Trophoblast cell (in vitro differentiated cells and primary cell): ENCODE data around the gene TWSG1.
"Not testable (repeated sequence)": the region's sequence is repeated elsewhere in the genome, so short reads cannot be mapped to it uniquely, and the experiment has no call there.

Source experiments
- DNase-seq, 2 donors: peaks; one replicate each; pipeline ENCODE4 v3.0.0-alpha.2; 2016
- H2AFZ ChIP-seq: 2 replicates; pipeline ENCODE4 v1.6.1; 2013; ENCODE audit warnings: low read length, moderate library complexity, mild to moderate bottlenecking; ENCODE audit not compliant: insufficient read depth, poor library complexity
- H2AK5ac ChIP-seq: 2 replicates; pipeline ENCODE4 v1.6.1; 2013; ENCODE audit warnings: mild to moderate bottlenecking, low read length
- H2BK120ac ChIP-seq: 2 replicates; pipeline ENCODE4 v1.6.1; 2013; ENCODE audit warnings: low read length, mild to moderate bottlenecking, moderate library complexity; ENCODE audit not compliant: insufficient read depth, poor library complexity
- H2BK12ac ChIP-seq: 2 replicates; pipeline ENCODE4 v1.6.1; 2013; ENCODE audit warnings: mild to moderate bottlenecking, low read length, moderate library complexity
- H2BK5ac ChIP-seq: 2 replicates; pipeline ENCODE4 v1.6.1; 2013; ENCODE audit warnings: low read length, low read depth, moderate library complexity, mild to moderate bottlenecking; ENCODE audit not compliant: poor library complexity
- H3K14ac ChIP-seq: 2 replicates; pipeline ENCODE4 v1.6.1; 2013; ENCODE audit warnings: mild to moderate bottlenecking, low read length
- H3K18ac ChIP-seq: 2 replicates; pipeline ENCODE4 v1.6.1; 2013; ENCODE audit warnings: mild to moderate bottlenecking, low read length
- H3K23ac ChIP-seq: 2 replicates; pipeline ENCODE4 v1.6.1; 2013; ENCODE audit warnings: low read length
- H3K27ac ChIP-seq: 2 replicates; pipeline ENCODE4 v1.5.1; 2013; ENCODE audit warnings: low read depth, mild to moderate bottlenecking, inconsistent platforms, low read length, moderate library complexity
- H3K27me3 ChIP-seq: 2 replicates; pipeline ENCODE4 v1.6.1; 2013; ENCODE audit warnings: inconsistent platforms, mild to moderate bottlenecking, low read length, moderate library complexity; ENCODE audit not compliant: insufficient read depth
- H3K36me3 ChIP-seq, 2 experiments: 1 replicate in 1 of 2; 2 replicates in 1 of 2; pipeline ENCODE4 v1.6.1; 2013; ENCODE audit warnings: low read length in 2 of 2, mild to moderate bottlenecking in 2 of 2, moderate library complexity in 1 of 2; ENCODE audit not compliant: insufficient read depth in 2 of 2, control insufficient read depth in 1 of 2
- H3K4ac ChIP-seq: 2 replicates; pipeline ENCODE4 v1.6.1; 2013; ENCODE audit warnings: low read depth, mild to moderate bottlenecking, low read length, moderate library complexity
- H3K4me1 ChIP-seq, 2 experiments: 1 replicate in 1 of 2; 2 replicates in 1 of 2; pipeline ENCODE4 v1.6.1; 2013; ENCODE audit warnings: low read length in 2 of 2, mild to moderate bottlenecking in 2 of 2, moderate library complexity in 1 of 2; ENCODE audit not compliant: insufficient read depth in 2 of 2, control insufficient read depth in 1 of 2
- H3K4me2 ChIP-seq: 2 replicates; pipeline ENCODE4 v1.6.1; 2013; ENCODE audit warnings: inconsistent platforms, mild to moderate bottlenecking, low read length, moderate library complexity
- H3K4me3 ChIP-seq: 2 replicates; pipeline ENCODE4 v1.5.1; 2013; ENCODE audit warnings: mild to moderate bottlenecking, low read depth, low read length, inconsistent platforms
- H3K79me1 ChIP-seq: one replicate; pipeline ENCODE4 v1.6.1; 2013; ENCODE audit warnings: low read length
- H3K79me2 ChIP-seq: 2 replicates; pipeline ENCODE4 v1.6.1; 2013; ENCODE audit warnings: low read length, mild to moderate bottlenecking; ENCODE audit not compliant: control insufficient read depth, insufficient read depth, poor library complexity
- H3K9ac ChIP-seq: 2 replicates; pipeline ENCODE4 v1.6.1; 2013; ENCODE audit warnings: mild to moderate bottlenecking, low read length
- H3K9me3 ChIP-seq: 2 replicates; pipeline ENCODE4 v1.6.1; 2013; ENCODE audit warnings: low read depth, mild to moderate bottlenecking, control low read depth, inconsistent platforms, low read length; ENCODE audit not compliant: insufficient read depth
- H4K12ac ChIP-seq: 2 replicates; pipeline ENCODE4 v1.6.1; 2013; ENCODE audit warnings: low read depth, mild to moderate bottlenecking, low read length, moderate library complexity
- H4K8ac ChIP-seq: 2 replicates; pipeline ENCODE4 v1.6.1; 2013; ENCODE audit warnings: low read depth, mild to moderate bottlenecking, low read length, moderate library complexity
- H4K91ac ChIP-seq: one replicate; pipeline ENCODE4 v1.6.1; 2013; ENCODE audit warnings: low read depth, mild to moderate bottlenecking, low read length, moderate library complexity
- WGBS: extraction: QIAGEN DNeasy Blood & Tissue Kit; methylation state at CpG from one replicate; pipeline ENCODE4 v1.1.7; 2013; ENCODE audit warnings: missing lambda C conversion rate; ENCODE audit not compliant: insufficient read length, insufficient coverage; ENCODE audit errors: extremely low coverage; 5-methylcytosine and 5-hydroxymethylcytosine counted together

The TWSG1 gene

DNA sequence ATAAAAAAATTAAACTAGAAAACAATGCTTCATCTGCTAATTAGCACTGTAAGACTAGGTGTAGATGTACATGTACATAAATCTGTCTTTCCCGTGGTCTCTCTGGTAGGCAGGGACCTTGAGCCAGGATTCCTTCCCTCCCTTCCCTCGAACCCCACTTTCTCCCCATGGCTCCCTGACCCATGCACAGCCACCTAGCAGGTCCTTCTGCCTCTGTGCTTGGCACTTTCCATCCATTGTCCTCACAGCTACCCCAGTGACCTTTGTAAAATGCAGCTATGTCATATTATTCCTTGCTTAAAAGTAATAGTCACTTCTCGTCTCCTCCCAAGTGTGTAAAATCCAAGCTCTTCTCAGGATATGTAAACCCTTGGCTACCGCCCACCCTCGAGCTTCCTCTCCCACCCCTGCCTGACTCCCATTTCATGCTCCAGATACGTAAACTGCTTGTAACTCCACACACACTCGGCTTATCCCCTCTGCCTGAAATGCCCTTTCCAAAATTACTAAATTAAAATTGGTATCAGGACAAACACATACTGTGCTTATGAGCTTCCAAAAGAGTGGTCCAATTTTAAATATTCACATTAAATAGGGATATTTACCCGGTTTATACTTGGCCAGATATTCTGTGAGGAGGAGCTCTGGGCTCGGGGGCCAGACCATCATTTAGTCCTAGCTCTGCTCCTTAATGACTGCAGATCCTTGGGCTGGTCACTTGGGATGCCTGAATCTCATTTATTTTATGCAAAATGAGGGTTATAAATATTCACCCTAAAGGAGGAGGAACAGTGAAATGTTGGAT is 86.7 kb downstream of the TWSG1 start:
- H3K79me1 ChIP-seq, result no peaks in the 10 kb centered on the region
- no peak overlapping the region for H3K18ac ChIP-seq
- H3K4me3 ChIP-seq, result no peak overlapping the region
- no peak overlapping the region for H3K14ac ChIP-seq
- DNase-seq, result no peak
- no peak overlapping the region for H2AK5ac ChIP-seq
- no peak overlapping the region for H4K12ac ChIP-seq
- no peaks in the 10 kb centered on the region for H3K9me3 ChIP-seq
- no peak overlapping the region for H3K9ac ChIP-seq
- no peak overlapping the region for H4K8ac ChIP-seq
- no peaks in the 10 kb centered on the region for H3K27me3 ChIP-seq
- no peak overlapping the region for H3K23ac ChIP-seq
- no peak overlapping the region for H3K27ac ChIP-seq
- H4K91ac ChIP-seq, result no peak overlapping the region
- H3K79me2 ChIP-seq, result no peaks in the 10 kb centered on the region
- H2AFZ ChIP-seq, result no peak overlapping the region
- H3K4me2 ChIP-seq, result no peak overlapping the region
- no peak overlapping the region for H2BK5ac ChIP-seq
- H3K36me3 ChIP-seq, result no peaks in the 10 kb centered on the region
- H3K4me1 ChIP-seq, result no peaks in the 10 kb centered on the region
- no peak overlapping the region for H3K4ac ChIP-seq
- no peak overlapping the region for H2BK120ac ChIP-seq
- WGBS, result no CpG with 5 or more reads among the region's 9 CpGs
- H2BK12ac ChIP-seq, result no peak overlapping the region

- Histone ChIP-seq H3K4me2 (no peak overlapping the region), H2BK120ac (no peak overlapping the region), H3K79me2 (no peaks in the 10 kb centered on the region), H3K9me3 (no peaks in the 10 kb centered on the region), H3K9ac (no peak overlapping the region), H4K91ac (no peak overlapping the region), H3K27ac (no peak overlapping the region), H3K23ac (no peak overlapping the region), H4K12ac (no peak overlapping the region), H3K27me3 (no peaks in the 10 kb centered on the region), H3K14ac (no peak overlapping the region), H2AK5ac (no peak overlapping the region), H3K79me1 (no peaks in the 10 kb centered on the region), H3K4me3 (no peak overlapping the region), H4K8ac (no peak overlapping the region), H2BK5ac (no peak overlapping the region), H2BK12ac (no peak overlapping the region), H3K36me3 (no peaks in the 10 kb centered on the region), H3K4ac (no peak overlapping the region), H3K4me1 (no peaks in the 10 kb centered on the region), H2AFZ (no peak overlapping the region), H3K18ac (no peak overlapping the region)
- DNase-seq, result no peak
- no CpG with 5 or more reads among the region's 7 CpGs for WGBS
These were observed 87.3 kb downstream of the TWSG1 start for GRCh38 chr18:9421901-9422327.

- no peak overlapping the region for H4K12ac ChIP-seq
- no peak overlapping the region for H3K27ac ChIP-seq
- H3K9me3 ChIP-seq, result no peaks in the 10 kb centered on the region
- H3K4me2 ChIP-seq, result no peak overlapping the region
- no peak overlapping the region for H2AK5ac ChIP-seq
- no peak overlapping the region for H3K4me3 ChIP-seq
- no peak overlapping the region for H3K18ac ChIP-seq
- H2BK120ac ChIP-seq, result no peak overlapping the region
- H4K91ac ChIP-seq, result no peak overlapping the region
- no peak overlapping the region for H4K8ac ChIP-seq
- DNase-seq, result peak; percentile 83 to 86
- H3K79me1 ChIP-seq, result no peaks in the 10 kb centered on the region
- no peaks in the 10 kb centered on the region for H3K4me1 ChIP-seq
- H2BK5ac ChIP-seq, result no peak overlapping the region
- H3K4ac ChIP-seq, result no peak overlapping the region
- H3K23ac ChIP-seq, result no peak overlapping the region
- H3K27me3 ChIP-seq, result no peaks in the 10 kb centered on the region
- no CpG with 5 or more reads among the region's 6 CpGs for WGBS
- H2BK12ac ChIP-seq, result no peak overlapping the region
- no peak overlapping the region for H2AFZ ChIP-seq
- H3K79me2 ChIP-seq, result no peaks in the 10 kb centered on the region
- H3K9ac ChIP-seq, result no peak overlapping the region
- no peak overlapping the region for H3K14ac ChIP-seq
- no peaks in the 10 kb centered on the region for H3K36me3 ChIP-seq
These were observed 88.4 kb downstream of the TWSG1 start for GRCh38 chr18:9422816-9423519.

DNA sequence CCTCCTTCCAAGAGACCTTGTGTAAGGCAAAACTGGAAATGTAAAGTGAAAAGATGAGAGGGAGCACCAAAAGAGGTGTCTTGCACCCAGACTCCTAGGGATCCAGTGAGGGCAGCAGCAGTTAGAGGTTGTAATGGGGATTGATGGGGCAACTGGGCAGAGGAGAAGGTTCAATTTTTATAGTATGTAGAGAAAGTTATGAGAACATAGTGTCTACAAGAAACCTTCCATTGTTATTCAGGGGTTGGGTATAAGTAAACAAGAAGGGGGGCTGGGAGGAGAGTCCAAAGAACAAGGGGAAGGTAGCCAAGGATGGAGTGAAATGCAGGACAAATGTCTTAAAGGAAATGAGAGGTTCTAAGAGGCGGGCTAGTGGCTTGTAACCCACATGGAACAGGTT is 89.1 kb downstream of the TWSG1 start:
- not testable (repeated sequence) for H3K14ac ChIP-seq, H3K4ac ChIP-seq, H3K9ac ChIP-seq, H4K12ac ChIP-seq, H3K4me2 ChIP-seq, H3K79me2 ChIP-seq, H3K36me3 ChIP-seq, H4K91ac ChIP-seq, H3K9me3 ChIP-seq, H2AK5ac ChIP-seq, H3K27me3 ChIP-seq, H4K8ac ChIP-seq, H3K4me1 ChIP-seq, H2AFZ ChIP-seq, H3K27ac ChIP-seq, H3K23ac ChIP-seq, H3K18ac ChIP-seq, H2BK5ac ChIP-seq, DNase-seq, H3K4me3 ChIP-seq, H2BK12ac ChIP-seq, H3K79me1 ChIP-seq, H2BK120ac ChIP-seq
- no CpG with 5 or more reads among the region's 1 CpG for WGBS
